NCI-H128 (cell line): ENCODE results near the gene SCRT2.
"Not testable (repeated sequence)": the region's sequence is repeated elsewhere in the genome, so short reads cannot be mapped to it uniquely, and the experiment has no call there.

Source experiments
- DNase-seq: peaks from one replicate; lab custom pipeline; 2025; ENCODE audit not compliant: unreplicated experiment; lab: John Stamatoyannopoulos, UW

SCRT2 gene

GRCh38 chr20:653110-653589 lies 22.5 kb downstream of the SCRT2 start, which contains the start of gene SRXN1:
SRXN1 (minus strand) TSS chr20:653200; CDS start chr20:653185, 15 bp downstream.
- no peak for DNase-seq

GRCh38 chr20:652615-653109 lies 22.9 kb downstream of the SCRT2 start:
- no peak for DNase-seq

- no peak for DNase-seq
Measured at GRCh38 chr20:651713-652614, 23.6 kb downstream of the SCRT2 start.

GRCh38 chr20:650954-651353 lies 24.6 kb downstream of the SCRT2 start:
- DNase-seq = no peak

- no peak for DNase-seq
Measured at GRCh38 chr20:650281-650680, 25.3 kb downstream of the SCRT2 start.

- no peak for DNase-seq
Measured at GRCh38 chr20:647479-648019, 28.1 kb downstream of the SCRT2 start.

GRCh38 chr20:646868-647233 lies 28.8 kb downstream of the SCRT2 start:
- DNase-seq = no peak

GRCh38 chr20:646107-646867 lies 29.3 kb downstream of the SCRT2 start:
- no peak for DNase-seq

- DNase-seq = no peak
Measured at GRCh38 chr20:645318-646106, 30.1 kb downstream of the SCRT2 start.

GRCh38 chr20:644692-645317 lies 30.8 kb downstream of the SCRT2 start:
- DNase-seq = no peak

- DNase-seq = no peak
Measured at GRCh38 chr20:642398-643174, 33.0 kb downstream of the SCRT2 start.

- DNase-seq = not testable (repeated sequence)
Measured at GRCh38 chr20:642013-642397, 33.6 kb downstream of the SCRT2 start.

GRCh38 chr20:641516-641875 lies 34.1 kb downstream of the SCRT2 start:
- no peak for DNase-seq

- DNase-seq = no peak
Measured at GRCh38 chr20:640674-641515, 34.7 kb downstream of the SCRT2 start.

GRCh38 chr20:638579-638978 lies 37.0 kb downstream of the SCRT2 start:
- DNase-seq = no peak

GRCh38 chr20:637559-637958 lies 38.0 kb downstream of the SCRT2 start:
- no peak for DNase-seq

GRCh38 chr20:635893-636338 lies 39.7 kb downstream of the SCRT2 start:
- no peak for DNase-seq

- no peak for DNase-seq
Measured at GRCh38 chr20:635028-635892, 40.3 kb downstream of the SCRT2 start.
